Testis (tissue), 2 donors: ENCODE measurements around the gene PPP2CA.

ENCODE experiments used
- CTCF ChIP-seq, 3 experiments: fragments of 450-650 bp in 2 of 3; fragments of 200-600 bp in 1 of 3; sonication (generic) in 1 of 3; IDR thresholded peaks; one replicate each; pipeline ENCODE4 v1.5.1; 2016 to 2019; ENCODE audit warnings: antibody characterized with exemption in 3 of 3, mild to moderate bottlenecking in 2 of 3, moderate library complexity in 1 of 3
- POLR2A ChIP-seq: fragments of 450-650 bp; IDR thresholded peaks from one replicate; pipeline ENCODE4 v1.6.1; 2017; ENCODE audit warnings: antibody characterized with exemption, mild to moderate bottlenecking, moderate library complexity

GRCh38 chr5:134149571-134150303 is 76.1 kb downstream of the PPP2CA start:
- no peak for TF ChIP-seq CTCF (IDR thresholded peaks at IDR 0.05)
- TF ChIP-seq POLR2A: no peak
